Right atrium auricular region (tissue), 2 donors: Measurements from ENCODE around the gene RHEX. TPM values are rescaled to one million over a fixed set of nuclear protein-coding genes. Genes with fewer than 3 reads are reported as not detected.

Experiments used
- DNase-seq: peaks from one replicate; pipeline ENCODE4 v3.0.0-alpha.2; 2019; ENCODE audit warnings: low spot score
- H3K27ac ChIP-seq, 2 donors: fragments of 200-600 bp; sonication (generic); 1 replicate in 1 of 2; 2 replicates in 1 of 2; pipeline ENCODE4 v1.5.1; 2016 to 2019
- H3K27me3 ChIP-seq, 2 donors: fragments of 200-600 bp; sonication (generic); one replicate each; pipeline versions ENCODE4 v1.5.1 to v1.6.0; 2017 to 2019
- H3K36me3 ChIP-seq: fragments of 200-600 bp; sonication (generic); one replicate; pipeline ENCODE4 v1.5.1; 2016
- H3K4me1 ChIP-seq, 2 donors: fragments of 200-600 bp; sonication (generic); one replicate each; pipeline versions ENCODE4 v1.5.1 to v1.6.0; 2017 to 2019
- H3K4me3 ChIP-seq, 2 donors: fragments of 200-600 bp; sonication (generic); 1 replicate in 1 of 2; 2 replicates in 1 of 2; pipeline ENCODE4 v1.5.1; 2017 to 2019; ENCODE audit warnings: mild to moderate bottlenecking in 1 of 2, moderate library complexity in 1 of 2
- H3K9me3 ChIP-seq, 2 donors: fragments of 200-600 bp; sonication (generic); one replicate each; pipeline ENCODE4 v1.5.1; 2019
- CTCF ChIP-seq, 2 donors: fragments of 200-600 bp; sonication (generic); IDR thresholded peaks; one replicate each; pipeline ENCODE4 v1.5.1; 2019; ENCODE audit warnings: antibody characterized with exemption in 2 of 2
- total RNA-seq, 2 donors: library from RNA; depleted of rRNA; stranded (reverse); fragments of >200 nt; gene quantifications; one replicate each; pipeline ENCODE4 v1.1.0, GENCODE V29; 2016

Gene RHEX
- total RNA-seq, 2 donors from 2014 or later, result not detected

- DNase-seq, result no peak
- Histone ChIP-seq H3K9me3 (no peaks in the 10 kb centered on the region), H3K36me3 (no peaks in the 10 kb centered on the region), H3K4me3 (no peak overlapping the region), H3K27me3 (no peaks in the 10 kb centered on the region), H3K4me1 (no peaks in the 10 kb centered on the region), H3K27ac (no peak overlapping the region)
- no peak for TF ChIP-seq CTCF (IDR thresholded peaks at IDR 0.05)
Observed at GRCh38 chr1:206032380-206033140, 20.4 kb upstream of the RHEX start.

GRCh38 chr1:206035027-206035426 lies 17.9 kb upstream of the RHEX start:
- no peak for DNase-seq
- H3K4me3 ChIP-seq, result no peak overlapping the region
- TF ChIP-seq CTCF (IDR thresholded peaks at IDR 0.05), result no peak

GRCh38 chr1:206036663-206037455 lies 16.1 kb upstream of the RHEX start:
- Histone ChIP-seq H3K9me3 (no peaks in the 10 kb centered on the region), H3K27ac (no peak overlapping the region), H3K36me3 (no peaks in the 10 kb centered on the region), H3K4me1 (peaks cover 0 to 8% of the 10 kb centered on the region in 2 donors), H3K4me3 (no peak overlapping the region), H3K27me3 (no peaks in the 10 kb centered on the region)
- no peak for DNase-seq
- no peak for TF ChIP-seq CTCF (IDR thresholded peaks at IDR 0.05)

More at GRCh38 chr1:206035027-206035426, 17.9 kb upstream of the RHEX start:
- H3K27ac ChIP-seq, result no peak overlapping the region
- peaks cover 0 to 8% of the 10 kb centered on the region in 2 donors for H3K4me1 ChIP-seq
- no peaks in the 10 kb centered on the region for H3K36me3 ChIP-seq
- no peaks in the 10 kb centered on the region for H3K9me3 ChIP-seq
- no peaks in the 10 kb centered on the region for H3K27me3 ChIP-seq

GRCh38 chr1:206037581-206037980 lies 15.4 kb upstream of the RHEX start:
- Histone ChIP-seq H3K9me3 (no peaks in the 10 kb centered on the region), H3K4me1 (peaks cover 0 to 8% of the 10 kb centered on the region in 2 donors), H3K4me3 (no peak overlapping the region), H3K36me3 (no peaks in the 10 kb centered on the region), H3K27me3 (no peaks in the 10 kb centered on the region), H3K27ac (no peak overlapping the region)
- DNase-seq, result no peak
- no peak for TF ChIP-seq CTCF (IDR thresholded peaks at IDR 0.05)

- H3K9me3 ChIP-seq, result no peaks in the 10 kb centered on the region
- no peak for TF ChIP-seq CTCF (IDR thresholded peaks at IDR 0.05)
- no peak for DNase-seq
- no peak overlapping the region for H3K4me3 ChIP-seq
- H3K36me3 ChIP-seq, result no peaks in the 10 kb centered on the region
- H3K4me1 ChIP-seq, result peaks cover 0 to 8% of the 10 kb centered on the region in 2 donors
- H3K27ac ChIP-seq, result no peak overlapping the region
- no peaks in the 10 kb centered on the region for H3K27me3 ChIP-seq
Observed at GRCh38 chr1:206039046-206039973, 13.7 kb upstream of the RHEX start.
